NCI-H1930 (cell line): ENCODE results near the gene RADIL.

Experiments
- DNase-seq, 2 experiments: peaks; one replicate each; lab custom pipeline; 2025; lab: John Stamatoyannopoulos, UW

RADIL gene

GRCh38 chr7:4851459-4852422 lies 31.8 kb downstream of the RADIL start:
- DNase-seq = no peak

GRCh38 chr7:4850262-4850795 lies 33.2 kb downstream of the RADIL start:
- DNase-seq = no peak

DNA sequence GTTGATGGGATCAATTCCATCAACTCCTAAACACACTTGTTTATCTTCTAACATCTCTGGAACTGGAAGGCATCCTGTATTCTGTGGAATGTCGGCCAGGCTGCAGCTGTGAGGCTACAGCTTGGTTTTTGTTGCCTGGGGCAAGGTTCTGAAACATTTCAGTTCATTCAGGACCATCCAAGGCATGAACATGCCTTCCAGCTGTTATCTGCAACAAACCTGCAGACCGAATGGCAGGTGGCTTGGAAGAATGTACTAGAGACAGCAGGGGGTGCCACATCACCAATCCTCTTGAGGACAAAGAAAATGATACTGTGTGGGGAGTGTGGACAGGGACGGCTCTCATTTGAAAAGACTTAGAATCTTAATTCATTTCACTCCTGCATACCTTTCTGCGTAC lies 34.1 kb downstream of the RADIL start:
- peak; percentile 30 to 46 for DNase-seq

DNA sequence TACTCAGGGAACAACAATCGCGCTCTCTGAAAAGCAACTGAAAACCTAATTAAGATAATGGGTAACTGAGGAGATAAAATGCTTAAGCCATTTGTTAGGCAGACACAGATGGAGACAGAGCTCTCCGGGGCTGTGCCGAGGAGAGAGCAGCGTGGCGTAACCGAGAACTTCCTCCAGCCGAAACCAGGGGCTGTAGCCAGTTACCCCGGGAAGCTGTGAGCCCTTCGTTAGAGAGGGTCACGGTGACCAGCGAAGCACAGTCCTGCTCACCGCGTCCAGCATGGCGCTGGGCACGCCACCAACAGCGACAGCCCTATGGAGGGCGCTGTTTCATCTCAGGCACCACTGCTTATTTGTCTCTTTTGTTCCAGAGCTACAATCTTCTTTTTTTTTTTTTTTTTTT lies 37.8 kb downstream of the RADIL start:
- peak; percentile 47 to 75 for DNase-seq

- no peak for DNase-seq
Measured at GRCh38 chr7:4842319-4843064, 41.0 kb downstream of the RADIL start.

- no peak for DNase-seq
Measured at GRCh38 chr7:4841836-4842235, 41.7 kb downstream of the RADIL start.

DNA sequence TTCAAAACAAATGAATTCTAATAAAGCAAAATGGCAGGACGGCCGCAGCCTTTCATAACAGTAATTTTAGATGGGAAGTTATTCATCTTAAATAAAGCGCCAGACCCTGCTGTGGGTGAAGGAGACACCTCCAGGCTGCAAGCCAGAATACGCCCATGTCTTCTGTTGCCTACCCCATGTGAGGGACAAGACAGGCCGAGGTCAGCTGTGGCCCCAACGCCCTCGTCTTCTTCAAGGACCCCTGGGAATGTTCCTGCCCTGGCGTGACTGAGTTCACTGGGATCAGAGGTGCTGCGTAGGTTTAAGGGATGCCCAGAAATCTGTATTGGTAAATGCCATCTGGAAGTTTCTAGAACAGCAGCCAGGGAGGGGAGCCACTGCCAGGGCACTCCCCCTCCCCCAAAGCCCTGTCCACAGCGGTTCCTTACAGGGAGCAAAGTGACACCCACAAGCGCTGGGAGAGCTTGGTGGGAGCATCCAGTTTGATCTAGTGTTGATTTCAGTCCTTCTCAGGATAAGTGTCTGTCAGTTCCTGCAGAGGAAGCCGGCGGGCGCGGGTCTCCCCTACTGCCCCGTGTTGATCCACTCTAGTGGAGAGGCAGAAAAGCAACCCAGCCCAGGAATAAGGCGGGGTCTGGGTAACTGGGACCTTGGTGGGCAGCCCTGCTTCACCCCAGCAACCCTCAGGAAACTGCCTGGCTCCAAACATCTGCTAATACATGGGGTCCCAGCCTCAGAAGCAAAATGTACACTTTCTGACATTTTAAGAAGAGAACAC lies 42.3 kb downstream of the RADIL start:
- no peak for DNase-seq

DNA sequence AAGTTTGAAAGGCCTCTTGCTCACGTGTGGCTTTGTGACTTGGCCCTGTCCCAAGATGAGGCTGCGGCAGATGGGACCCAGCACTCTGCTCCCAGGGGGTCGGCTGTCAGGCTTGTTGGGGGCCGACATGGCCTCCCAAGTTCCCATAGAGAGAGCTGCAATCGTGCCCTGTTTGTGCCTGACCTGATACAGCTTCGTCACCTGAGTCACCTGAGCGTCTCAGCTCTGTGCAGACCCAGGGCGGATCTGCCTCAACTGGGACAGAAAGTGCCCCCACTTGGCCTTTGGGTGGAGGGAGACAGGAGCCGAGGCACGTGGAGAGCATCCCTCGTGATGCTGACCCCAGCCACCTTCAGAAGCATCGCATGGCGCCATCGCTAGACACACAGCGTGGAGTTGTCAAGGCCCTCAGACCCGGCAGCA lies 43.4 kb downstream of the RADIL start:
- no peak for DNase-seq

GRCh38 chr7:4838626-4839334 lies 44.7 kb downstream of the RADIL start:
- DNase-seq = no peak

DNA sequence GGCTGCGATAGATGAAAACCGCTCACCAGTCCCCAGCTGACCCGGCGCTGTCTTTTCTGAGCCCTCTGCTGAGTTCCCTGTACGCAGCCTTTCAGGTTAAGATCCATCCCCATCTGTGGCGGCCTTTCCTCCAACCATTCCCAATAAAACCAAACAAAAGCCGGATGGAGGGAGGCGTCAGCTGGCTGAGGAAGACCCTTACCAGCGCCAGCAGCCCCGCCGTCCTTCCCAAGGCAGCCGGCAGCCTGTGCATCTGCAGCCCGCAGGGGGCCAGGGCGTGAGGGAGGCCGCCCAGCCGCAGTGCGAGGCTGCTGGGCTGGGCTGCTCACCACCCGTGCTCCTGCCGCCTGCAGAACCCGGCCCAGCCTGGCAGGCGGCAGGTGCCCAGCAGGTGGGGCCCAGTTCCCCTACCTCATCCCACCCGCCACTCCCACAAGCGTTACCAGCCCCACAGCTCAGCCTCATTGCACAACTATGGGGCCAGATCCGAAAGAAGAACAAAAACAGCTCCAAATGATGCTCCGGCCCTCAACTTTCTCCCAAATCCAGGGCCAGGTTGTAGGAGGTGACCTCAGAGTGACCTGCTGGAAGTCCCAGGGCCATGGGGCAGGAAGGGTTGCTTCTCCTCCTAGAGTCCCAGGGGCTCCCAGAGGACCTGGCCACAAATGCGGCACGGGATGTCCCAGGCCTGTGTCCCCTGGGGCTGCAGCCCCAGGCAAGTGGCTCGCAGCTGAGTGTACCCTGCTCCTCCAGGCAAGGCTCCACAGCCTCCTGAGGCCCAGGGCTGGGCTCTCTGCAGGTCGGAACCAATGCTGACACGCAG lies 45.5 kb downstream of the RADIL start:
- no peak for DNase-seq

DNA sequence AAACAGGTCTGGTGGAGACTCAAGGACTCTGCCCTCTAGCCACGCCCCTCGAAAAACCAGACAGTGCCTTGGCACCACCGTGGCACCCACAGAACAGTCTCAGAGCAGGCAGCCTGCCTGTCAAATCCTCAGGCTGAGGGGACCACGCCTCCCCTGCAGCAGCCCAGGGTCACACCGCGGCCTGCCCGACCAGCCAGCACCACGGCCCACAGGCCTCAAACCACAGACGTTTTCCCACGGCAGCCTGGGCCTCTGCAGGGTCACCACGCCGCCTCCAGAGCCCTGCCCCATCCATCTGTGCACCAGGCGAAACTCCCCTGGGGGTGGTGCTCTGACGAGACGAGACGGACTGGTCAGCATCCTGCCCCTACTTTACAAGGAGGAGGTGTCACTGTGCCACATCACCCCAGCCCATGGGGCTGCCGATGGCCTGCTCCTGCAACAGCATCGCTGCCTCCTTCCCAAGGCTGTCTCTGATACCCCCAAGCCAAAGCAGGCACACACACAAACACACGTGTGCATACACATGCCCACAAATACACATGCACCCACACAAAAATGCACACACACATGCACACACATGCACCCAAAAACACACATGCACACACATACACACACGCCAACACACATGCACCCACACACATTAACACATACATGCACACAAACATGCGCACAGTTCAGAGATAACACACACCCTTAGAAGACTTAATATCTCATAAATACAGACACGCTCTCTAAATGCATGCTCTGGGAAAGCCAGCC lies 46.3 kb downstream of the RADIL start:
- no peak for DNase-seq

DNA sequence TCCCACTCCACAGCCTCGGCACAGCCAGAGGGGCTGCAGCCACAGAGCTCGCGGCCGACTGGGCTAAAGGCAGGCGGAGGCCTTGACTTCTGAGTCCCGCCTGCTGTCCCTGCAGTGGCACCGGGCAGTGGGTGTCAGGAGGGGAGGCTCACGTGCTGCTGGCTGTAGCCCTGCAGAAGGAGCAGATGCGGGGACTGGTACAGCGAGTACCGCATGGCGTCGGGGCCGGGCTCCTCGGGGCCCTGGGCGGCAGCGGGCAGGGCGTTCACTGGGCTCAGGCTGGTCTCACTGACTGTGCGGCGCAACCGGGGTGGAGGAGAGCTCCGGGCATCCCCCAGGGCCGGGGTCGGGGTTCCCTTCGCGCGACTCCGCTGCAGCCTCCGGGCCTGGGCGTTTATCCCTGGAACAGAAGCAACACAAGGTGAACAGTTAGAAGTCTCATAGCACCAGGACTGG lies 47.3 kb downstream of the RADIL start:
- DNase-seq = no peak

- no peak for DNase-seq
Measured at GRCh38 chr7:4835398-4836205, 47.9 kb downstream of the RADIL start.

DNA sequence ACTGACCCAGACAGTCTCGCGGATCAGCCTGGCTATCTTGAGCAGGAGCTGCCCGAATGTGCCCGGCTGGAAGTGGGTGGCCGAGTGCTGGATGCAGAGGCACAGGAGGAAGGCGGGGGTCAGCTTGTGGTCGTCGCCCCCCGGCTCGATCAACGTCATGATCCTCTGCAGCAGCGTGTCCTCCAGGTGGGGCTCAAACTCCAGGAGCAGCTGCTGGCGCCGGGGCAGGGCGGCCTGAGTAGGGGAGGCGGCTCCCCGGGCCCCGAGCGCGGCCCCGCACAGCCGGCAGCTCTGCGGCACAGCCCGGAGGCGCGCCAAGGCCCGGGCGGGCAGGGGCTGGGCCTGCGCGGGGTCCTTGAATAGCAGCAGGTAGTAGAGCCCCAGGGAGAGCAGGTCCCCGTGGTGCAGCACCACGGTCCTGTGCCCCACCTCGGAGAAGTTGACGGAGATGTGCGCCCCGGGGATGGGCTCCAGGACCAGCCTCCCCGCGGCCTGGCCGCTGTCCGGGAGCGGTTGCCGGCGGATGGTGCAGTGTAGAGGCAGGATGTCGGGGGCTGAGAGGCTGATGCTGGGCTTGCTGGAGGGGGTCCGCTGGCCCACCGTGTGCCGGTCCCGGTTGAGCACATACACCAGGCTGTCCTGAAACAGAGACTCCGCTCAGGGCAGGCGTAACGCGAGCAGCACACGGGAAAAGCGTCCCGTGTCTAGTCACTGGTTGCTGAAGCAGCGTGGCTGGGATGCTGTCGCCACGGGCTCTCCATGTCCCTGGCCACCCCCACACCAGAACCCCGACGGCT lies 48.7 kb downstream of the RADIL start:
- DNase-seq = no peak

GRCh38 chr7:4833691-4834600 lies 49.6 kb downstream of the RADIL start:
- no peak for DNase-seq

GRCh38 chr7:4833176-4833575 lies 50.3 kb downstream of the RADIL start:
- no peak for DNase-seq

GRCh38 chr7:4832711-4833110 lies 50.8 kb downstream of the RADIL start:
- no peak for DNase-seq
